ENCODE measurements around the gene LRBA.
"Not testable (repeated sequence)": the region's sequence is repeated elsewhere in the genome, so short reads cannot be mapped to it uniquely, and the experiment has no call there.

Gene LRBA

DNA sequence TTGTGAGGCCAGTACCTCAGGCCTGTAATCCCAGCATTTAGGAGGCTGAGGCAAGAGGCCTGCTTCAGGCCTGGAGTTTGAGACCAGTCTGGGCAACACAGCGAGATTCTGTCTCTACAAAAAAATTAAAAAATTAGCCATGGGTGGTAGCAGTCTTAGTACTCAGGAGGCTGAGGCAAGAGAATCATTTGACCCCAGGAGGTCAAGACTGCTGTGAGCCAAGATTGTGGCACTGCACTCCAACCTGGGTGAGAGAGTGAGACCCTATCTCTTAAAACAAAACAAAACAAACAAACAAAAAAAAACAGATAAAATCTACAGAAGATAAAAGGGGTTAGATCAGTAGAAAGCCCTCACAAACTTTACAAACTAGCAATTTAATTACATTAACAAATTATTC is 352.4 kb downstream of the LRBA start:
- DNase-seq (ENCODE audit: low read depth): no peak
- TF ChIP-seq, protein P1, sequence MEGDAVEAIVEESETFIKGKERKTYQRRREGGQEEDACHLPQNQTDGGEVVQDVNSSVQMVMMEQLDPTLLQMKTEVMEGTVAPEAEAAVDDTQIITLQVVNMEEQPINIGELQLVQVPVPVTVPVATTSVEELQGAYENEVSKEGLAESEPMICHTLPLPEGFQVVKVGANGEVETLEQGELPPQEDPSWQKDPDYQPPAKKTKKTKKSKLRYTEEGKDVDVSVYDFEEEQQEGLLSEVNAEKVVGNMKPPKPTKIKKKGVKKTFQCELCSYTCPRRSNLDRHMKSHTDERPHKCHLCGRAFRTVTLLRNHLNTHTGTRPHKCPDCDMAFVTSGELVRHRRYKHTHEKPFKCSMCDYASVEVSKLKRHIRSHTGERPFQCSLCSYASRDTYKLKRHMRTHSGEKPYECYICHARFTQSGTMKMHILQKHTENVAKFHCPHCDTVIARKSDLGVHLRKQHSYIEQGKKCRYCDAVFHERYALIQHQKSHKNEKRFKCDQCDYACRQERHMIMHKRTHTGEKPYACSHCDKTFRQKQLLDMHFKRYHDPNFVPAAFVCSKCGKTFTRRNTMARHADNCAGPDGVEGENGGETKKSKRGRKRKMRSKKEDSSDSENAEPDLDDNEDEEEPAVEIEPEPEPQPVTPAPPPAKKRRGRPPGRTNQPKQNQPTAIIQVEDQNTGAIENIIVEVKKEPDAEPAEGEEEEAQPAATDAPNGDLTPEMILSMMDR (IDR thresholded peaks at IDR 0.05; ENCODE audit: low read depth, low read length, missing control alignments): no peak
- H3K4me3 ChIP-seq (ENCODE audit: low read depth, low read length): no peak overlapping the region
- in situ Hi-C loops (cut with HindIII; ENCODE audit: low sequenced_read_pairs): no loop called here

DNA sequence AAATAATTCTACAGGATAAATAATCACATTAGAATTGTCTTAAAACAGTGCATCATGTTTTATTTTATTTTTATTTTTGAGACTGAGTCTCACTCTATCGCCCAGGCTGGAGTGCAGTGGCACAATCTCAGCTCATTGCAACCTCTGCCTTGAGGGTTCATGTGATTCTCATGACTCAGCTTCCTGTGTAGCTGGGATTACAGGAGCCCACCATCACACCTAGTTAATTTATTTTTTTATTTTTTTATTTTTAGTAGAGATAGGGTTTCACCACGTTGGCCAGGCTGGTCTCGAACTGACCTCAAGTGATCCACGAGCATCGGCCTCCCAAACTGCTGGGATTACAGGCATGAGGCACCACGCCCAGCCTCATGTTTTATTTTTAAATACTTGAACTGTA is 353.5 kb downstream of the LRBA start:
- DNase-seq (ENCODE audit: low read depth); H3K4me3 ChIP-seq (ENCODE audit: low read depth, low read length); in situ Hi-C loops (cut with HindIII; ENCODE audit: low sequenced_read_pairs): not testable (repeated sequence)

DNA sequence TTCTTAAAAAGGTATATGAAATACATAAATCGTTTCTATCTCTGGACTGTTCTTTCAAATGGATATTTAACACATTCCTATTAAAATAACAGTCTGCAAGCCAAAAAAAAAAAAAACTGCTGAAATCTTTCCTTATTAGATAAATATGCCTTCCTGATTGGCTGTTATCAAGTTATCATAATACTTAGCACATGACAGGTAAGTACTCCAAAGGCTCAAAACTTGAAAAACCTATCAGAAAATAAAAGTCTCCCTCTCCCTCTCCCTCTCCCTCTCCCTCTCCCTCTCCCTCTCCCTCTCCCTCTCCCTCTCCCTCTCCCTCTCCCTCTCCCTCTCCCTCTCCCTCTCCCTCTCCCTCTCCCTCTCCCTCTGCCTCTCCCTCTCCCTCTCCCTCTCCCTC is 356.8 kb downstream of the LRBA start:
- DNase-seq (ENCODE audit: low read depth); H3K4me3 ChIP-seq (ENCODE audit: low read depth, low read length); in situ Hi-C loops (cut with HindIII; ENCODE audit: low sequenced_read_pairs): not testable (repeated sequence)

DNA sequence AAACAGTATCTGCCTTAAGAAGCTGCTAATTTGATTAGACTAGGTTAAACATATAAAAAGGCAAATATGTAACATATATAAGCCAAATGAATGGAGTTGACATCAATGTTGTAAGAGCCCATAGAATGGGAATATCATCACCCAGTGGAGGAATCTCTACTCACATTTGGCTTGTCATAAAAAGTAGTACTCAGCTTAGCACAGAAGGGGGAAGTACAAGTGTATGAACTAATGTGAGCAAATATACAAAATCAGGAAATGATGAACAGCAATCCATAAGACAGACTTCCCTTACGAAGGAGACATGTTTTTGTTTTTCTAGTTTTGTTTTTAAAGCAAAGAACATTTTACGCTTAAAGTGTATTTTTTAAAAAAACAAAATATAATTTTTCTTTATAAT is 358.2 kb downstream of the LRBA start:
- in situ Hi-C loops (cut with HindIII; ENCODE audit: low sequenced_read_pairs): no loop called here
- TF ChIP-seq, protein P1 (IDR thresholded peaks at IDR 0.05; ENCODE audit: low read depth, low read length, missing control alignments): no peak
- no peak overlapping the region for H3K4me3 ChIP-seq (ENCODE audit: low read depth, low read length)
- no peak for DNase-seq (ENCODE audit: low read depth)

DNA sequence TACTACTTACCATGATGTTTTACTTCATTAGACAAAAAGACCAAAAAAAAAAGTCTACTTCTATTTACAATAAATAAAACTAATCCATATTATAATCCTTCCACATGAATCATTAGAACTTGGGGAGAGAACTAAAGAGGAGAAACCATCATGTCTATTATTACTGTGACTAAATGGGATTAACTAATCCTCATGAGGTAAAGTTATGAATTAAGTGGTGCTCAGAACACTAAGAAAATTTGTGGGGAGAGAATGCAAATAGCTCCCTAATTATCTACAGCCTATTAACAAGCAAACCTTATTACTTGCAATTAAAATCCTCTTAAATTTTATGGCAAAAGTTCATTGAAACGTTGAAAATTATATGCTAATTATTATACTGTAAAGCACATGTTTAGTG is 364.3 kb downstream of the LRBA start:
- no peak overlapping the region for H3K4me3 ChIP-seq (ENCODE audit: low read depth, low read length)
- in situ Hi-C loops (cut with HindIII; ENCODE audit: low sequenced_read_pairs): no loop called here
- TF ChIP-seq, protein P1 (IDR thresholded peaks at IDR 0.05; ENCODE audit: low read depth, low read length, missing control alignments): no peak
- DNase-seq (ENCODE audit: low read depth): no peak

DNA sequence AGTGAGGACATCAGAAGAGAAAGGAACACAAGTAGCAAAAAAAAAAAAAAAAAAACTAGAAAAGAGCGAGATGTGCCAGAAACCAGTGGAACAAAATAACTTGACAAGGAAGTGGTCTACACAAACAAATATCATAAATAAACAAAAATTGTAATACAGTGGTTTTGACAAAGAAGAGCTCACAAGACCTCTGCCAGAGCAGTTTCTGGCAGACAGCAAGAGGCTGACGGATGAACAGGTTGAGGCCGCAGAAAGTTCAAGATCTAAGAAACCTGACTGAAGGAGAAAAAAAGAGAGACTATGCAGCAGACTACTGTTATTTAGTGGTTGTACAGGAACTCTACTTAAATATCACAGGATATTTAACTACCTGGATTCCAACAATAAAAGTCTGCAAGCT is 367.0 kb downstream of the LRBA start:
- in situ Hi-C loops (cut with HindIII; ENCODE audit: low sequenced_read_pairs): no loop called here
- TF ChIP-seq, protein P1 (IDR thresholded peaks at IDR 0.05; ENCODE audit: low read depth, low read length, missing control alignments): no peak
- no peak for DNase-seq (ENCODE audit: low read depth)
- H3K4me3 ChIP-seq (ENCODE audit: low read depth, low read length): no peak overlapping the region

DNA sequence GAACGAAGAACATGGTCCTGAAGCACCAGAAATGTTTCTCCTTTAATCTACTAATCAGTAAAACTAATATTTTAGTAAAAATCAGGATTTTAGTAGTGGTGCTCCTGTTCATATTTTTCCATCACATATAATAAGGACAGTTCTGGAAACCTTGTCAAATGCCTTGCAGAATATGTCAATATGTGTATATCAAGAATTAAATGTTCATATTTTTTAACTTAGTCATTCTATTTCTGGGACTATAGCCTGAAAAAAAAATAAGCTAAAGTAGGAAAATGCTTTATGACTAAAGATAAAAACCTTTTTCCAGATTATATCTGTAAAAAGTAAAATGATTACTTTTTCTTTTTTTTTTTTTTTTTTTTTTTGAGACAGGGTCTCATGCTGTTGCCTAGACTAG is 368.1 kb downstream of the LRBA start:
- no peak overlapping the region for H3K4me3 ChIP-seq (ENCODE audit: low read depth, low read length)
- in situ Hi-C loops (cut with HindIII; ENCODE audit: low sequenced_read_pairs): no loop called here
- TF ChIP-seq, protein P1 (IDR thresholded peaks at IDR 0.05; ENCODE audit: low read depth, low read length, missing control alignments): no peak
- no peak for DNase-seq (ENCODE audit: low read depth)

DNA sequence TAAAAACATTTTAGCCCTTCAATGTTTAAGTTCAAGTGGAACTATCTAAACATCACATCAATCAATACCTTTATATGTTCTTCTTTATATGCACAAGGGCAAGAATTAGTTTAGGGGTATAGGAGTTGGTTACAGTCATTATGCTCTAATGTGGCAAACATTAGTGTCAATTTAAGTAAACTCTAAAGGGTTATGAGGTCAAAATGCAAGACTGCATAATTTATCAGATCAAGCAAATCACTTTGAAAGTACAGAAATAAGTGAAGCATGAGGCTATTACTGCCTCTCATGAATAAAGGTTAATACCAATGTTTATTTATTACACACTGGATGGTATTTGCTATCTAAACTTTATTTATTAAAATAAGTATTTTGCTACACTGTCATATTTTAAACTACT is 373.5 kb downstream of the LRBA start:
- H3K4me3 ChIP-seq (ENCODE audit: low read depth, low read length): no peak overlapping the region
- no peak for DNase-seq (ENCODE audit: low read depth)
- TF ChIP-seq, protein P1 (IDR thresholded peaks at IDR 0.05; ENCODE audit: low read depth, low read length, missing control alignments): no peak
- in situ Hi-C loops (cut with HindIII; ENCODE audit: low sequenced_read_pairs): no loop called here

All from astrocyte of the cerebellum (primary cell).